SK-N-SH (cell line): ENCODE measurements around the gene PIF1. TPM values are rescaled to one million over a fixed set of nuclear protein-coding genes. Genes with fewer than 3 reads are reported as not detected.

Experiments
- CTCF ChIA-PET: fragments of 300-600, 350-600 bp; formaldehyde crosslinking; extraction: SDS; loops from one replicate; lab custom pipeline; 2021; lab: Yijun Ruan, JAX
- POLR2A ChIA-PET: fragments of 350-600 bp; sonication (Branson Sonifier 250); formaldehyde crosslinking; extraction: SDS; loops from one replicate; lab custom pipeline; 2020; ENCODE audit warnings: antibody characterized with exemption, inconsistent platforms; lab: Yijun Ruan, JAX
- DNase-seq: peaks from one replicate; pipeline ENCODE4 v3.0.0; 2012
- H2AFZ ChIP-seq: fragments of 200-600 bp; sonication (generic); 2 replicates; pipeline ENCODE4 v1.8.1; 2016; ENCODE audit warnings: antibody characterized with exemption, mild to moderate bottlenecking, low read depth
- H3F3A ChIP-seq: fragments of 200-600 bp; sonication (generic); replicated peaks from 2 replicates; pipeline ENCODE3; 2016; ENCODE audit warnings: antibody characterized with exemption, mild to moderate bottlenecking; ENCODE audit not compliant: insufficient read depth
- H3K27ac ChIP-seq, 2 experiments: fragments of 200-500 bp in 1 of 2; fragments of 200-600 bp in 1 of 2; sonication (Bioruptor generic) in 1 of 2; sonication (generic), shearing (Covaris generic) in 1 of 2; 2 replicates each; pipeline versions ENCODE4 v1.5.1 to v1.6.1; 2014 to 2016; ENCODE audit warnings: low read depth in 2 of 2, inconsistent platforms in 1 of 2, low read length in 1 of 2, mild to moderate bottlenecking in 1 of 2, mixed read lengths in 1 of 2
- H3K27me3 ChIP-seq: fragments of 200-600 bp; sonication (generic), shearing (Covaris generic); 2 replicates; pipeline ENCODE4 v1.6.1; 2016; ENCODE audit warnings: mixed run types; ENCODE audit not compliant: insufficient read depth
- H3K36me3 ChIP-seq, 2 experiments: fragments of 200-500 bp in 1 of 2; fragments of 200-600 bp in 1 of 2; sonication (Bioruptor generic) in 1 of 2; sonication (generic) in 1 of 2; replicated peaks in 1 of 2; 2 replicates each; pipeline versions ENCODE3 to v1.5.1; 2014 to 2016; ENCODE audit warnings: low read length in 1 of 2, mild to moderate bottlenecking in 1 of 2; ENCODE audit not compliant: insufficient read depth in 2 of 2, control insufficient read depth in 1 of 2
- H3K4me1 ChIP-seq, 2 experiments: fragments of 200-500 bp in 1 of 2; fragments of 200-600 bp in 1 of 2; sonication (Bioruptor generic) in 1 of 2; sonication (generic), shearing (Covaris generic) in 1 of 2; 2 replicates each; pipeline versions ENCODE4 v1.5.1 to v1.6.1; 2014 to 2016; ENCODE audit warnings: low read depth in 1 of 2, low read length in 1 of 2, mixed run types in 1 of 2; ENCODE audit not compliant: insufficient read depth in 2 of 2, control insufficient read depth in 1 of 2
- H3K4me2 ChIP-seq: fragments of 200-600 bp; sonication (generic), shearing (Covaris generic); 2 replicates; pipeline ENCODE4 v1.6.1; 2017; ENCODE audit warnings: mixed run types
- H3K4me3 ChIP-seq, 2 experiments: fragments of 200-500 bp in 1 of 2; fragments of 200-600 bp in 1 of 2; sonication (Bioruptor generic) in 1 of 2; sonication (generic), shearing (Covaris generic) in 1 of 2; 2 replicates each; pipeline versions ENCODE4 v1.5.1 to v1.8.1; 2014 to 2016; ENCODE audit warnings: low read depth in 2 of 2, inconsistent platforms in 1 of 2, low read length in 1 of 2, mild to moderate bottlenecking in 1 of 2, mixed read lengths in 1 of 2, moderate library complexity in 1 of 2
- H3K79me2 ChIP-seq: fragments of 200-600 bp; sonication (generic); 2 replicates; pipeline ENCODE4 v1.8.1; 2017; ENCODE audit warnings: mild to moderate bottlenecking; ENCODE audit not compliant: insufficient read depth
- H3K9ac ChIP-seq: fragments of 200-600 bp; sonication (generic); 2 replicates; pipeline ENCODE4 v1.6.1; 2017; ENCODE audit warnings: mixed run types
- H3K9me2 ChIP-seq: fragments of 200-600 bp; sonication (generic); 2 replicates; pipeline ENCODE4 v1.6.1; 2017; ENCODE audit warnings: mixed run types
- H3K9me3 ChIP-seq: fragments of 200-600 bp; sonication (generic); 2 replicates; pipeline ENCODE4 v1.6.1; 2017; ENCODE audit warnings: mixed run types, mild to moderate bottlenecking, moderate library complexity
- H4K20me1 ChIP-seq: fragments of 200-600 bp; sonication (generic); 2 replicates; pipeline ENCODE4 v1.6.1; 2017; ENCODE audit warnings: mild to moderate bottlenecking, mixed run types; ENCODE audit not compliant: insufficient read depth
- CHD2 ChIP-seq: fragments of 150-350 bp; IDR thresholded peaks from 2 replicates; pipeline ENCODE4 v1.6.1; 2018; ENCODE audit warnings: low read length; ENCODE audit not compliant: partially characterized antibody
- CTCF ChIP-seq: fragments of 200-600 bp; sonication (generic); IDR thresholded peaks from 2 replicates; pipeline ENCODE4 v1.6.1; 2017; ENCODE audit warnings: antibody characterized with exemption, mild to moderate bottlenecking, moderate library complexity
- ELF1 ChIP-seq: IDR thresholded peaks from 2 replicates; pipeline ENCODE4 v1.4.0; 2012
- EP300 ChIP-seq, 2 experiments: IDR thresholded peaks; 2 replicates each; pipeline versions ENCODE4 v1.4.0 to v1.6.1; 2012; ENCODE audit warnings: borderline replicate concordance in 1 of 2, low read depth in 1 of 2, low read length in 1 of 2
- EZH2phosphoT487 ChIP-seq: fragments of 200-600 bp; sonication (generic); IDR thresholded peaks from 2 replicates; pipeline ENCODE4 v1.6.1; 2017; ENCODE audit warnings: low read depth, mixed run types, mild to moderate bottlenecking, antibody characterized with exemption, moderate library complexity, borderline replicate concordance
- FOXJ3 ChIP-seq: sonication (generic); formaldehyde crosslinking; IDR thresholded peaks from 2 replicates; pipeline ENCODE4 v1.5.1; 2020; ENCODE audit warnings: mild to moderate bottlenecking, missing genetic modification reagents
- FOXM1 ChIP-seq: IDR thresholded peaks from 2 replicates; pipeline ENCODE4 v1.4.0; 2012; ENCODE audit warnings: low read depth, mild to moderate bottlenecking
- GATA2 ChIP-seq: sonication (generic); formaldehyde crosslinking; IDR thresholded peaks from 2 replicates; pipeline ENCODE4 v1.5.0; 2020; ENCODE audit warnings: mild to moderate bottlenecking, missing genetic modification reagents
- MAX ChIP-seq: IDR thresholded peaks from 2 replicates; pipeline ENCODE4 v1.4.0; 2012; ENCODE audit warnings: low read depth
- NRF1 ChIP-seq: IDR thresholded peaks from 2 replicates; pipeline ENCODE4 v1.6.1; 2012; ENCODE audit warnings: low read depth, mild to moderate bottlenecking, low read length
- POLR2AphosphoS5 ChIP-seq: IDR thresholded peaks from 2 replicates; pipeline ENCODE4 v1.6.1; 2012; ENCODE audit warnings: low read depth, low read length
- RAD21 ChIP-seq: IDR thresholded peaks from 2 replicates; pipeline ENCODE4 v1.6.1; 2012; ENCODE audit warnings: mild to moderate bottlenecking, low read length
- RCOR1 ChIP-seq: fragments of 150-350 bp; IDR thresholded peaks from 2 replicates; pipeline ENCODE4 v1.6.1; 2017; ENCODE audit warnings: antibody characterized with exemption, low read length
- RXRA ChIP-seq: IDR thresholded peaks from 2 replicates; pipeline ENCODE4 v1.4.0; 2012; ENCODE audit warnings: low read depth, mild to moderate bottlenecking, borderline replicate concordance
- SMC3 ChIP-seq: IDR thresholded peaks from 2 replicates; pipeline ENCODE4 v1.6.1; 2012; ENCODE audit warnings: low read depth, low read length, improper control_type of control experiment
- TAF1 ChIP-seq: IDR thresholded peaks from 2 replicates; pipeline ENCODE4 v1.6.1; 2012; ENCODE audit warnings: low read depth, mild to moderate bottlenecking, low read length, moderate library complexity, borderline replicate concordance
- TCF12 ChIP-seq: IDR thresholded peaks from 2 replicates; pipeline ENCODE4 v1.4.0; 2012
- USF1 ChIP-seq: IDR thresholded peaks from 2 replicates; pipeline ENCODE4 v1.4.0; 2012; ENCODE audit warnings: low read depth, borderline replicate concordance
- USF2 ChIP-seq: fragments of 150-350 bp; IDR thresholded peaks from 2 replicates; pipeline ENCODE4 v1.6.1; 2017; ENCODE audit warnings: antibody characterized with exemption, low read length, low read depth, borderline replicate concordance
- ZBTB33 ChIP-seq: IDR thresholded peaks from 2 replicates; pipeline ENCODE4 v1.4.0; 2012; ENCODE audit warnings: low read depth, borderline replicate concordance
- WGBS: methylation state at CpG from one replicate; pipeline ENCODE4 v1.1.6; 2017; ENCODE audit warnings: low lambda C conversion rate; 5-methylcytosine and 5-hydroxymethylcytosine counted together
- polyA plus RNA-seq, 3 experiments: library from polyadenylated mRNA; depleted of rRNA; stranded (reverse); fragments of >200 nt; gene quantifications; 2 replicates each; pipeline ENCODE4 v1.2.3, GENCODE V29; 2012

Gene PIF1
- polyA plus RNA-seq, 1 of the 3 experiments (the other 2 are of a cell fraction): 12.4 TPM

- WGBS: 83% methylated on average over 2 of the region's 2 CpGs
- peak overlapping the region; percentile 98 for H3K4me2 ChIP-seq
- H3K27me3 ChIP-seq: no peaks in the 10 kb centered on the region
- peak overlapping the region; percentile 9 to 19; a peak in 2 of 4 replicates for H3K4me3 ChIP-seq
- H3K36me3 ChIP-seq: peaks cover 0 to 1% of the 10 kb centered on the region in 2 experiments
- ChIA-PET CTCF (interaction anchor here (0.6 kb wide), 1 partner anchor 55 kb away, joined by 3 read pairs; no protein-coding TSS in a partner anchor), POLR2A (no interaction called here)
- no peak overlapping the region for H3K9ac ChIP-seq
- peak; percentile 59 for DNase-seq
- peaks cover 3% of the 10 kb centered on the region for H3F3A ChIP-seq
- peaks cover 69% of the 10 kb centered on the region for H3K79me2 ChIP-seq
- peaks cover 30 to 43% of the 10 kb centered on the region in 2 experiments for H3K4me1 ChIP-seq
- H4K20me1 ChIP-seq: peaks cover 12% of the 10 kb centered on the region; the same call in 1 of the 2 replicates
- H2AFZ ChIP-seq: no peak overlapping the region
- H3K9me3 ChIP-seq: no peaks in the 10 kb centered on the region
- H3K27ac ChIP-seq: peak overlapping the region in 1 of 2 experiments; percentile 73; a peak in 2 of 4 replicates
- TF ChIP-seq GATA2 (CRISPR knock-in tag) (no peak), MAX (no peak), NRF1 (no peak), SMC3 (no peak), USF2 (no peak), USF1 (no peak), RXRA (no peak), TCF12 (no peak), POLR2AphosphoS5 (no peak), RCOR1 (no peak), ELF1 (no peak), EP300 (IDR thresholded peaks at IDR 0.05; ENCODE audit: borderline replicate concordance in 1 of 2, low read depth in 1 of 2, low read length in 1 of 2) (no peak), FOXM1 (no peak), ZBTB33 (no peak), RAD21 (no peak), CHD2 (no peak), CTCF (no peak), EZH2phosphoT487 (no peak), FOXJ3 (CRISPR knock-in tag) (no peak), TAF1 (no peak)
- no peaks in the 10 kb centered on the region for H3K9me2 ChIP-seq
Observed at GRCh38 chr15:64845183-64845611, 19.8 kb upstream of the PIF1 start.
